Osteoblast (primary cell): ENCODE data around the gene NR3C2. TPM values are rescaled to one million over a fixed set of nuclear protein-coding genes. Genes with fewer than 3 reads are reported as not detected.

Experiments
- DNase-seq: peaks from one replicate; pipeline ENCODE4 v3.0.0; 2011; ENCODE audit warnings: low spot score, mixed read lengths; ENCODE audit not compliant: insufficient read length; ENCODE audit errors: missing footprints
- H2AFZ ChIP-seq: 2 replicates; pipeline ENCODE4 v1.6.0; 2011; ENCODE audit warnings: mild to moderate bottlenecking, low read length
- H3K27ac ChIP-seq: 2 replicates; pipeline ENCODE4 v1.5.1; 2011; ENCODE audit warnings: mild to moderate bottlenecking, low read depth, low read length, moderate library complexity
- H3K27me3 ChIP-seq: 2 replicates; pipeline ENCODE4 v1.6.0; 2012; ENCODE audit warnings: mild to moderate bottlenecking, control low read depth, inconsistent platforms, low read length, moderate library complexity; ENCODE audit not compliant: insufficient read depth
- H3K36me3 ChIP-seq: 2 replicates; pipeline ENCODE4 v1.5.1; 2011; ENCODE audit warnings: mild to moderate bottlenecking, low read length, control low read depth, moderate library complexity; ENCODE audit not compliant: insufficient read depth
- H3K4me1 ChIP-seq: 2 replicates; pipeline ENCODE4 v1.5.1; 2011; ENCODE audit warnings: mild to moderate bottlenecking, low read length, control low read depth, moderate library complexity; ENCODE audit not compliant: insufficient read depth
- H3K4me2 ChIP-seq: 2 replicates; pipeline ENCODE4 v1.6.0; 2011; ENCODE audit warnings: mild to moderate bottlenecking, low read length; ENCODE audit not compliant: insufficient read depth
- H3K4me3 ChIP-seq: fragments of 200-600 bp; sonication (generic); 3 replicates; pipeline ENCODE4 v1.5.1; 2012; ENCODE audit warnings: mild to moderate bottlenecking, low read length, inconsistent platforms; ENCODE audit not compliant: insufficient read depth
- H3K79me2 ChIP-seq: 2 replicates; pipeline ENCODE4 v1.6.0; 2012; ENCODE audit warnings: mild to moderate bottlenecking, low read length, control low read depth, inconsistent platforms; ENCODE audit not compliant: insufficient read depth
- H3K9me3 ChIP-seq: 2 replicates; pipeline ENCODE4 v1.5.1; 2011; ENCODE audit warnings: low read depth, low read length, control low read depth
- H4K20me1 ChIP-seq: 2 replicates; pipeline ENCODE4 v1.6.0; 2012; ENCODE audit warnings: mild to moderate bottlenecking, low read length, control low read depth; ENCODE audit not compliant: insufficient read depth
- total RNA-seq: library from RNA; depleted of rRNA; stranded (reverse); fragments of >200 nt; gene quantifications from 2 replicates; pipeline ENCODE4 v1.2.3, GENCODE V29; 2012
- TF ChIP-seq, protein P1 (sequence below): IDR thresholded peaks from 2 replicates; pipeline ENCODE4 v1.5.1; 2011; ENCODE audit warnings: mild to moderate bottlenecking, low read depth, low read length, moderate library complexity; ENCODE audit errors: extremely low read depth

The NR3C2 gene
- total RNA-seq, 1 donor = 0.72 TPM

DNA sequence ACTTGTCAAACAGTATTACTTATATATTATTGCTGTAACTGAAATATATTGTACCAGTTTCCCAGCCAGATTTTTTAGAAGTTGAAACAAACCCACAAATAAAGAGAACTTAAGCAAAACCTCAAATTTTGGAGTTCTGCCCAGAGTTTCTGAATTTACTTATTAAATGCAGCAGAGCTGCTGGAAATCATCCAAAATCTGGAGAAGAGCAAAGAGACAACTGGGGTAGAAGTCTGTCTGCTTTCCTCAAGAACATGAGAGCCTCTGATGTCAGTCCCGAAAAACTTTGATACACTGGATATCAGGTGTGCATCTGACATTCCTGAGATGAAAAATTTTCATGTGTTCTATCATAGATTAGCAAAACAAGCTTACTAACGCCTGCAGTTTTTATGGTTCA lies 325.9 kb downstream of the NR3C2 start:
- no peak overlapping the region for H3K4me3 ChIP-seq
- no peaks in the 10 kb centered on the region for H3K9me3 ChIP-seq
- peaks cover 3% of the 10 kb centered on the region for H3K4me1 ChIP-seq
- no peaks in the 10 kb centered on the region for H3K36me3 ChIP-seq
- TF ChIP-seq, protein P1, sequence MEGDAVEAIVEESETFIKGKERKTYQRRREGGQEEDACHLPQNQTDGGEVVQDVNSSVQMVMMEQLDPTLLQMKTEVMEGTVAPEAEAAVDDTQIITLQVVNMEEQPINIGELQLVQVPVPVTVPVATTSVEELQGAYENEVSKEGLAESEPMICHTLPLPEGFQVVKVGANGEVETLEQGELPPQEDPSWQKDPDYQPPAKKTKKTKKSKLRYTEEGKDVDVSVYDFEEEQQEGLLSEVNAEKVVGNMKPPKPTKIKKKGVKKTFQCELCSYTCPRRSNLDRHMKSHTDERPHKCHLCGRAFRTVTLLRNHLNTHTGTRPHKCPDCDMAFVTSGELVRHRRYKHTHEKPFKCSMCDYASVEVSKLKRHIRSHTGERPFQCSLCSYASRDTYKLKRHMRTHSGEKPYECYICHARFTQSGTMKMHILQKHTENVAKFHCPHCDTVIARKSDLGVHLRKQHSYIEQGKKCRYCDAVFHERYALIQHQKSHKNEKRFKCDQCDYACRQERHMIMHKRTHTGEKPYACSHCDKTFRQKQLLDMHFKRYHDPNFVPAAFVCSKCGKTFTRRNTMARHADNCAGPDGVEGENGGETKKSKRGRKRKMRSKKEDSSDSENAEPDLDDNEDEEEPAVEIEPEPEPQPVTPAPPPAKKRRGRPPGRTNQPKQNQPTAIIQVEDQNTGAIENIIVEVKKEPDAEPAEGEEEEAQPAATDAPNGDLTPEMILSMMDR = no peak
- no peak for DNase-seq
- H4K20me1 ChIP-seq = no peaks in the 10 kb centered on the region
- no peaks in the 10 kb centered on the region for H3K27me3 ChIP-seq
- no peak overlapping the region for H2AFZ ChIP-seq
- H3K27ac ChIP-seq = no peak overlapping the region
- no peaks in the 10 kb centered on the region for H3K79me2 ChIP-seq
- H3K4me2 ChIP-seq = no peak overlapping the region

- Histone ChIP-seq H3K27ac (no peak overlapping the region), H3K4me3 (no peak overlapping the region), H4K20me1 (no peaks in the 10 kb centered on the region), H3K27me3 (no peaks in the 10 kb centered on the region), H3K79me2 (no peaks in the 10 kb centered on the region), H3K9me3 (no peaks in the 10 kb centered on the region), H3K36me3 (no peaks in the 10 kb centered on the region), H2AFZ (no peak overlapping the region), H3K4me2 (no peak overlapping the region), H3K4me1 (peaks cover 3% of the 10 kb centered on the region)
- TF ChIP-seq, protein P1 = no peak
- DNase-seq = no peak
Observed at GRCh38 chr4:148114436-148114835, 327.8 kb downstream of the NR3C2 start.

GRCh38 chr4:148112231-148112982 lies 329.8 kb downstream of the NR3C2 start:
- TF ChIP-seq, protein P1 = no peak
- Histone ChIP-seq H3K27me3 (no peaks in the 10 kb centered on the region), H3K36me3 (no peaks in the 10 kb centered on the region), H3K4me2 (no peak overlapping the region), H4K20me1 (no peaks in the 10 kb centered on the region), H3K4me1 (peaks cover 3% of the 10 kb centered on the region), H2AFZ (no peak overlapping the region), H3K4me3 (no peak overlapping the region), H3K27ac (no peak overlapping the region), H3K79me2 (no peaks in the 10 kb centered on the region), H3K9me3 (no peaks in the 10 kb centered on the region)
- DNase-seq = no peak

DNA sequence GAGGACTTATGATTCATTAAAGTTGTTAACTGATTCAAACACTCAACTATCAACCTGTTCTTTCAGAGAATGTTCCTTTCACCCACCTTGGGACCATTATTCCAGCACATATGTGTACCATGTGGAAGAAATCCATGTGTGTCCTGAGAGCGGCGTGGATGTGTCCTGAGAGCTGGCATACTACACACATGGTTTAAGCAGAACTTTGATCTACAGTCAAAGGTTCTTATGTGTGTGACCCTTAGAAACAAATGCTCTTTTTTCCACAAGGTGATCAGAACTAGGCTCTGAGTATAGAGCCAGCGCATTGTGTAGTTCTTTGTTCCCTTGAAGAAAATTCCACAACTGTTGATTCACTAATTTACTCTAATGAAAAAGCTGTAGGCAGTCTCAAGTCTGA lies 332.0 kb downstream of the NR3C2 start:
- Histone ChIP-seq H2AFZ (no peak overlapping the region), H3K4me2 (no peak overlapping the region)
- TF ChIP-seq, protein P1 = no peak

More for the DNA sequence above, 332.0 kb downstream of the NR3C2 start:
- Histone ChIP-seq H3K27ac (no peak overlapping the region), H3K4me1 (peaks cover 3% of the 10 kb centered on the region), H3K27me3 (no peaks in the 10 kb centered on the region), H3K79me2 (no peaks in the 10 kb centered on the region), H3K9me3 (no peaks in the 10 kb centered on the region), H3K36me3 (no peaks in the 10 kb centered on the region), H3K4me3 (no peak overlapping the region), H4K20me1 (no peaks in the 10 kb centered on the region)
- no peak for DNase-seq
